Measurements from ENCODE around the gene HUS1. TPM values are rescaled to one million over a fixed set of nuclear protein-coding genes. Genes with fewer than 3 reads are reported as not detected.

Gene HUS1
- total and polyA plus RNA-seq, 2 of the 13 experiments (the other 11 are each of a cell fraction or from before 2014, with no cell fraction given) = 14.8 to 16.9 TPM

DNA sequence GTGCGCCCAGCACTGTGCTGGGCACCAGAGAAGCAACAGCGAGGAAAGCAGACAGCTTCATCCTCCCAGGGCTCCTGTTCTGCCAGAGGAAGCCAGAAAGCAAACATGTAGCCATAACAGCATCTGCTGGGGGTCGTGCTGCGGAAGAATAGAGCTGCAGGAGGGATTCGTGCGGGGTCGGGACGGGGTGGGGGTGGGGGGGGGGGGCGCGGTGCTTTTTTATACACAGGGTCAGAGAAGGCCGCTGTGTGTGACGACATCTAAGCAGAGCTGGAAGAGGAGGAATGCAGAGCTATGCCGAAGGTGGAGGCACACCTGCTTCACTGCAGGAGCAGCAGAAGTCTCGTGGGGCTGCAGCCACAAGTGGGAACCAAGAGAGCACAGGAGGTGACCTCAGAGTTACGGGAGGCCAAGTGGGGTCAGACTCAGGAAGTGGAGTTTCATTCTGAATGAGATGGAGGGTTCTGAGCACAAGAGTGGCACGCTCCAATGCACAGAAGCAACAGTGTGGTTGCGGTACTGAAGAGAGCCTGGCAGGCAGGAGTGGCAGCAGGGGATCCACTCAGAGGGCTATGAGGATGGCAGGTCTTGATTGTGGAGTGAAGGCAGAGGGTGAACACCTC lies 42.2 kb downstream of the HUS1 start (continued):
- TF ChIP-seq TIGD3 (CRISPR knock-in tag; IDR thresholded peaks at IDR 0.05; ENCODE audit: borderline replicate concordance) (no peak), E2F1 (CRISPR knock-in tag; IDR thresholded peaks at IDR 0.05) (no peak), ZFP36 (IDR thresholded peaks at IDR 0.05; ENCODE audit: borderline replicate concordance, low read depth, low read length, partially characterized antibody) (no peak), ZNF468 (CRISPR knock-in tag; IDR thresholded peaks at IDR 0.05) (no peak), HNRNPK (IDR thresholded peaks at IDR 0.05; ENCODE audit: low read depth, low read length, poor library complexity, severe bottlenecking) (no peak), ZSCAN9 (CRISPR knock-in tag; IDR thresholded peaks at IDR 0.05; ENCODE audit: borderline replicate concordance) (no peak), ZNF607 (CRISPR knock-in tag; IDR thresholded peaks at IDR 0.05; ENCODE audit: borderline replicate concordance) (no peak)

GRCh38 chr7:47936323-47936722 lies 43.1 kb downstream of the HUS1 start:
- Histone ChIP-seq H3K27me3 (ENCODE audit: control insufficient read depth in 1 of 2, insufficient read depth in 2 of 2, low read length in 2 of 2) (peaks cover 0 to 3% of the 10 kb centered on the region in 2 experiments; a peak in 2 of 5 replicates), H3K4me3 (replicated peaks in 1 of 3; ENCODE audit: insufficient read depth in 1 of 3, low read depth in 2 of 3, low read length in 3 of 3) (no peak overlapping the region), H3K9ac (ENCODE audit: insufficient read depth, low read depth, low read length) (no peak overlapping the region), H2AFZ (ENCODE audit: low read length) (no peak overlapping the region), H3K36me3 (replicated peaks in 1 of 2; ENCODE audit: control insufficient read depth in 1 of 2, insufficient read depth in 2 of 2, low read length in 2 of 2) (no peaks in the 10 kb centered on the region), H3K4me2 (ENCODE audit: low read depth, low read length) (no peak overlapping the region), H4K20me1 (ENCODE audit: insufficient read depth, low read length) (no peaks in the 10 kb centered on the region), H3K79me2 (ENCODE audit: insufficient read depth, low read length) (no peaks in the 10 kb centered on the region), H3K27ac (ENCODE audit: extremely low read length, insufficient read depth, low read length) (no peak overlapping the region), H3K9me3 (ENCODE audit: low read length) (no peaks in the 10 kb centered on the region), H3K4me1 (ENCODE audit: insufficient read depth, low read length) (peaks cover 9% of the 10 kb centered on the region)
- ChIA-PET CTCF (ENCODE audit: low intra/inter-chr PET ratio, low total read pairs) (no interaction called here), POLR2A (no interaction called here)
- no peak for FAIRE-seq
- no peak for ATAC-seq
- in situ Hi-C loops (cut with HindIII; ENCODE audit: extremely low pct_ligation_motif_present, low pct_unique_long_range_greater_than_20kb) (loop anchor here (5.0 kb wide), 1 partner anchor 176 kb away; no protein-coding TSS in a partner anchor), intact Hi-C loops (cut with micrococcal nuclease; ENCODE audit: unreplicated experiment) (no loop called here)
- no TSS peak for BruUV-seq (replicated peaks)
- whole genome bisulfite sequencing (ENCODE audit: low lambda C conversion rate) = 38% methylated on average over 4 of the region's 4 CpGs
- no peak for DNase-seq (ENCODE audit: low spot score)
- TF ChIP-seq ZNF607 (CRISPR knock-in tag; IDR thresholded peaks at IDR 0.05; ENCODE audit: borderline replicate concordance) (no peak), KAT2B (IDR thresholded peaks at IDR 0.05; ENCODE audit: borderline replicate concordance, low read depth, low read length) (no peak), TAF1 (CRISPR knock-in tag; IDR thresholded peaks at IDR 0.05) (no peak), CREB1 (IDR thresholded peaks at IDR 0.05) (peak; percentile 25; the same call in 1 of the 2 replicates), CREB1 (CRISPR knock-in tag; IDR thresholded peaks at IDR 0.05) (no peak), NR1H2 (CRISPR knock-in tag; IDR thresholded peaks at IDR 0.05; ENCODE audit: borderline replicate concordance, low read depth) (no peak), ZSCAN25 (CRISPR knock-in tag; IDR thresholded peaks at IDR 0.05) (no peak), TRIM24 (CRISPR knock-in tag; IDR thresholded peaks at IDR 0.05) (no peak), HES4 (CRISPR knock-in tag; IDR thresholded peaks at IDR 0.05; ENCODE audit: borderline replicate concordance) (no peak), SAP130 (CRISPR knock-in tag; IDR thresholded peaks at IDR 0.05; ENCODE audit: low read depth) (no peak)
- TF ChIP-seq, protein P1, sequence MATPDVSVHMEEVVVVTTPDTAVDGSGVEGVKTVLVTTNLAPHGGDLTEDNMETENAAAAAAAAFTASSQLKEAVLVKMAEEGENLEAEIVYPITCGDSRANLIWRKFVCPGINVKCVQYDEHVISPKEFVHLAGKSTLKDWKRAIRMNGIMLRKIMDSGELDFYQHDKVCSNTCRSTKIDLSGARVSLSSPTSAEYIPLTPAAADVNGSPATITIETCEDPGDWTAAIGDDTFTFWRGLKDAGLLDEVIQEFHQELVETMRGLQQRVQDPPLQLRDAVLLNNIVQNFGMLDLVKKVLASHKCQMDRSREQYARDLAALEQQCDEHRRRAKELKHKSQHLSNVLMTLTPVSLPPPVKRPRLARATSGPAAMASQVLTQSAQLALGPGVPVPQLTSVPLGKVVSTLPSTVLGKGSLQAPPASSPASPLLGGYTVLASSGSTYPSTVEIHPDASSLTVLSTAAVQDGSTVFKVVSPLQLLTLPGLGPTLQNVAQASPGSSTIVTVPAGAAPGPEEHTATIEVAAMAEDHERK (CRISPR knock-in tag; IDR thresholded peaks at IDR 0.05; ENCODE audit: low read depth) = no peak
- TF ChIP-seq, protein P2, sequence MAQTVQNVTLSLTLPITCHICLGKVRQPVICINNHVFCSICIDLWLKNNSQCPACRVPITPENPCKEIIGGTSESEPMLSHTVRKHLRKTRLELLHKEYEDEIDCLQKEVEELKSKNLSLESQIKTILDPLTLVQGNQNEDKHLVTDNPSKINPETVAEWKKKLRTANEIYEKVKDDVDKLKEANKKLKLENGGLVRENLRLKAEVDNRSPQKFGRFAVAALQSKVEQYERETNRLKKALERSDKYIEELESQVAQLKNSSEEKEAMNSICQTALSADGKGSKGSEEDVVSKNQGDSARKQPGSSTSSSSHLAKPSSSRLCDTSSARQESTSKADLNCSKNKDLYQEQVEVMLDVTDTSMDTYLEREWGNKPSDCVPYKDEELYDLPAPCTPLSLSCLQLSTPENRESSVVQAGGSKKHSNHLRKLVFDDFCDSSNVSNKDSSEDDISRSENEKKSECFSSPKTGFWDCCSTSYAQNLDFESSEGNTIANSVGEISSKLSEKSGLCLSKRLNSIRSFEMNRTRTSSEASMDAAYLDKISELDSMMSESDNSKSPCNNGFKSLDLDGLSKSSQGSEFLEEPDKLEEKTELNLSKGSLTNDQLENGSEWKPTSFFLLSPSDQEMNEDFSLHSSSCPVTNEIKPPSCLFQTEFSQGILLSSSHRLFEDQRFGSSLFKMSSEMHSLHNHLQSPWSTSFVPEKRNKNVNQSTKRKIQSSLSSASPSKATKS (CRISPR knock-in tag; IDR thresholded peaks at IDR 0.05) = no peak
